HTR-8/SVneo (cell line): ENCODE results near the gene HPX.

Experiments
- DNase-seq: peaks from one replicate; pipeline ENCODE4 v3.0.0; 2011; ENCODE audit warnings: low spot score, mixed read lengths; ENCODE audit not compliant: insufficient read length
- FAIRE-seq: peaks from 2 replicates; lab custom pipeline; 2011; peaks lifted over from hg19 to GRCh38; lab: Jason Lieb, UNC

The HPX gene

GRCh38 chr11:6440906-6441358 lies at the start of gene HPX:
Gene HPX (minus strand): TSS chr11:6440987. CDS start chr11:6440963, 24 bp downstream.
- DNase-seq = no peak
- FAIRE-seq = no peak

DNA sequence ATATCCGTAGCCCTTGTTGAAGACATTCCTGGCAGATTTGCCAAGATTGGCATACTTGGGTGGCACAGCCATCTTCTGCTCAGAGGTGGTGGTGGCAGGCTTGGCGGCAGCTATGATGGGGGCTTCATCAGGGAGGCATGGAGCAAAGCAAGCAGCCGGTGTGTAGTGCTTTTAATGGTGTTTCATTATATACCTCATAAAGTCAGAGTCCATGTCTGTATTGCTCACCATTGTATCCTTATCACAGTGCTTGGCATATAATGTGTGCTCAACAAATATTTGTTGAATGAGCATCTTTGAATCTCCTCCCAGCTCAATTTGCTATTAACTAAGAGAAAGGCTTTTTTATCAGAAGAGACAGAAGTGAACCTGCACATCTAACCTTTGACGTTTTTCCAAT lies 48.5 kb upstream of the HPX start:
- DNase-seq = no peak
- FAIRE-seq = no peak

GRCh38 chr11:6488821-6489220 lies 48.0 kb upstream of the HPX start:
- DNase-seq (no peak), FAIRE-seq (no peak)

DNA sequence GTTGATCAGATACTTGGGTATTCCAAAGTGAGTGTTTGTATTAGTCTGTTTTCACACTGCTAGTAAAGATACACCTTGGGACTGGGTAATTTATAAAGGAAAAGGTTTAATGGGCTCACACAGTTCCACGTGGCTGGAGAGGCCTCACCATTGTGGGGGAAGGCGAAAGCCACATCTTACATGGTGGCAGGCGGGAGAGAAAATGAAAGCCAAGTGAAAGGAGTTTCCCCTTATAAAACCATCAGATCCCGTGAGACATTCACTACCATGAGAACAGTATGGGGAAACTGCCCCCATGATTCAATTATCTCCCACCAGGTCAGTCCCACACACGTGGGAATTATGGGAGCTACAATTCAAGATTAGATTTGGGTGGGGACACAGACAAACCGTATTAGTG lies 47.6 kb upstream of the HPX start:
- DNase-seq (no peak), FAIRE-seq (no peak)

DNA sequence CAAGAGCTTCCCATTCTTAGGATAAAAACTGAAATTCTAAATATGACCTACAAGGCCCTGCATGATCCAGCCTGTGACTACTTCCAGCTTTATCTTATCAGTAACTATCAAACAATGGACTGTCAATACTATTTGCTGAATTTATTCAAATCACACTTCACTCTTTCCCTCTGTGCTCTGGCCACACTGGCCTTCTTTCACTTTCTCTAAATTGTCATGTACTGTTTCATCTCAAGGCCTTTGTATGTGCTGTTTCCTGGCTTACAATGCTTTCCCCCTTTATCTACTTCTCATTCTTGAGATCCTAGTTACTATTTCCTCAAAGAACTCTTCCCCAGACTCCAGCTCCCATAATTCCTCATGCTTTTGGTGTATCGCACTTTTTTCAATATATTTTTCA lies 46.2 kb upstream of the HPX start:
- no peak for FAIRE-seq
- no peak for DNase-seq

DNA sequence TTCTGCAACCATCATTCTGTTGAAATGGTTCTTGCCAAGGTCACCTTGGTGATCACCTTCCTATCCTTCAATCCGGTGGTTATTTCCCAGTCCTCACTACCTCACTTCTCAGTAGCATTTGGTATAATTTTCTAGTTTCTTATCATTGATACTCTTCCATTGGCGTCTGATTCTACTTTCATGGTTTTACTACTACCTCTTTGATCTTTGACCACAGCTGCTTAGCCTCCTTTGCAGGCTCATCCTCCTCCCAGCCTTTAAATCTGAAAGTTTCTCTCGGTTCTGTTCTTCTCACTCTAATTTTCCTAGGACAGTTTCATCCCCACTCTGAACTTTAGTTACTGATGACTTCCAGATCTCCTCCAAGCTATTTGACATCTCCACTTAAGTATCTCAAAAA lies 45.5 kb upstream of the HPX start:
- FAIRE-seq (no peak), DNase-seq (no peak)

GRCh38 chr11:6485661-6486060 lies 44.9 kb upstream of the HPX start:
- DNase-seq = no peak
- FAIRE-seq = no peak

DNA sequence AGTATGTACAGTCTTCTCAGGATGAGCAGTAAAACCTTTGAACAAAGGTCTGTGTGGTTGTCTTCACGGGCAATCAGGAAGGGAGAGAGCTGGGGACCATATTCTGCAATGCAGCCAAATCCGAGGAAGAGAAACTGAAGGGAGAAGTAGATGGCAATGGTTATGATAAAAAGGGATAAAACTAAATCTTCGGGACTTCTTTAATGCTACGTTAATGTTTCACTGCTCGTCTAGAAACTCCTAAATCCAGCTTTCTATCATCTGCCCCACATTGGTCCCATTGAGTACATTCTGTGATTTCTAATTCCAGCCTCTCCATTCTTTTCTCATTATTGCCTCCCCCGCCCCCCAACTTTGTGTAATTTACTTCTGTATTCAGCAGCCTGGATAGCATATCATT lies 42.2 kb upstream of the HPX start:
- no peak for DNase-seq
- no peak for FAIRE-seq

- FAIRE-seq (no peak), DNase-seq (no peak)
Measured at GRCh38 chr11:6482441-6482840, 41.7 kb upstream of the HPX start.

DNA sequence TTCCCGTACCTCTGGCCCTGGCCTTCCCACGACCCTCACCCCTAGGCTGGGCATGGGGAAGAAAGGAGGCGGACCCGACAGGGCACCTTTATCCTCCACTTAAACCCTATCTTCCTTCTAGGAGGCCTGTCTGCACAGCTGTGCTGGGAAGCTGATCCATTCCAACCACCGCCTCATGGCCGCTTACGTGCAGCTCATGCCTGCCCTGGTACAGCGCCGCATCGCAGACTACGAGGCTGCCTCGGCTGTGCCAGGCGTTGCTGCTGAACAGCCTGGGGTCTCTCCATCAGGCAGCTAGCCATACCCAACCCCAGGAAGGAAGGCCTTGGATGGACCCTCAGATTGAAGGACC lies 41.1 kb upstream of the HPX start:
- FAIRE-seq = no peak
- DNase-seq = no peak

DNA sequence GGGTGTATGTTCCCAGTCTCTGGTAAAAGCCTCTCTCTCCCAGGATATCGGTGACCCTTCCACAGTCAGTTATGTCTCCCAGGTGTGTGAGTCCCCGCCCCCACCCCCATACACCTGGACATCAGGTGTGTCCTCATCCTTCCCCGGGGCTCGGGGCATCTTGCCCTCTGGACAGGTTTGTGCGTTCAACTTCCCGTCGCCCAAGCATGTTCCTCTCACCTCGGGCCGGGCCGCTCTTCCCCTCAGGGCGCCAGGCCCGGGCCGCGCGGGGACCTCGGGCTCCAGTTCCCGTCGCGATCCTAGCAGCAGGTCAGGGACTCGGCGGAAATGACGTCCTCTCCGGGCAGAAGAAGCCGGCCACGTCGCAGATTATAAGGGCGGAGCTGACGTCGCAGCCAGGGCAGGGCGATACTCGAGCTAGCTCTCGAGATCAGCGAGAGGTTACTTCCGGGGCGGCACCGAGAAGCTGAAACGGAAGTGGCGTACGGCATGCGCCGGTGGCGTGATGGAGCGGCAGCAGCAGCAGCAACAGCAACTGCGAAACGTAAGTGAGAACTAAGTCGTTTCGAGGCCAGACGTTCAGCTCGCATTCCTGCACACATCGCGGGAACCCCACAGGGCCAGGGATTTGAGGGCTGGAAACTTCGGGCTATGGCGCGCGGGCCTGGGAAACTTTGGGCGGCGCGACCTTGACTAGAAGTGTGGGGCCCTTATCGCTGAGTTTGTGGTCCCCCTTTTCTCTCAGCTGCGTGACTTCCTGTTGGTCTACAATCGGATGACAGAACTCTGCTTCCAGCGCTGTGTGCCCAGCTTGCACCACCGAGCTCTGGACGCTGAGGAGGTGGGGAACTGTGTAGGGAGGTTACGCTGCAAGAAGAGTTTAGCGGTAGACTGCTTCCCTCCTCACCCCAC lies 40.5 kb upstream of the HPX start, which contains the start of the genes ARFIP2 and TIMM10B:
Gene ARFIP2, minus strand, starts transcription at position 320 of the 912 bp plus-strand sequence. CDS start 910 bp downstream, outside the sequence.
Gene TIMM10B, plus strand, starts transcription at position 490 of the 912 bp plus-strand sequence. Its CDS starts 16 bp downstream, at position 506.
- FAIRE-seq (peak; percentile 99), DNase-seq (peak; percentile 99)

GRCh38 chr11:6480299-6480914 lies 39.6 kb upstream of the HPX start:
- DNase-seq = no peak
- FAIRE-seq = no peak

GRCh38 chr11:6476571-6476970 lies 35.8 kb upstream of the HPX start:
- FAIRE-seq = no peak

GRCh38 chr11:6475936-6476335 lies 35.1 kb upstream of the HPX start:
- no peak for FAIRE-seq
- no peak for DNase-seq

More at GRCh38 chr11:6476571-6476970, 35.8 kb upstream of the HPX start:
- DNase-seq = no peak

DNA sequence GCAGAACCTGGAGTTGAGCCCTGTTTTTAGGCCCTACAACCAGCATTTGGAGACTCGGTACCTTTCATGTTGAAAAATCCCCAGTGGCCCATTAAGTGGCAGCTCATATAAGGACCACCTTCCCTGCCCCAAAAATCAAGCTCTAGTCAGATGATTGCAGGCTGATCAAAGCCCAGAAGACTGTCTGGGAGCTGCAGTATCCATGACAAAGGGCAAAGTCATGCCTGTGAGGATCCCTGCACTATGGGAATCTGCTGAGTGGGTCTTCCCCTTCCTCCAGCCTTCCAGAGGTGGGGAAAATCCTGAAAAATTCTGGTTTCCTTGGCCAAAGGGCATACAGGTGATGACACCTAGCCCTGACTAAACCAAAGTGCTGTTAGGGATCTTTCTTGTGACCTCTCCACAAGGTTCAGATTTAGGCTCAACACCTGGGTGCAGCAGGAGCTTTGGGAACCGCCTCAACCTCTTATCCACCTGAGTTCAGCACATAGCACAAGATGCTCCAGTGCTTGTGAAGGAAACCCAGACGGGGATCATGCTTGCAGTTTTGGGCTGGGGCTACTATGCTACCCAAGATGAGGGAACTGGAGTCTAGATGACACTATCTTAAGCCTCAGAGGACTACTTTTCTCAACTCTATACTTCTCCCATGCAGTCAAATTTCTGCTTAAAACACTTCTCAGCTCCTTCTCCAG lies 34.2 kb upstream of the HPX start:
- FAIRE-seq (no peak), DNase-seq (no peak)

GRCh38 chr11:6474413-6474792 lies 33.6 kb upstream of the HPX start:
- no peak for FAIRE-seq
- DNase-seq = no peak

DNA sequence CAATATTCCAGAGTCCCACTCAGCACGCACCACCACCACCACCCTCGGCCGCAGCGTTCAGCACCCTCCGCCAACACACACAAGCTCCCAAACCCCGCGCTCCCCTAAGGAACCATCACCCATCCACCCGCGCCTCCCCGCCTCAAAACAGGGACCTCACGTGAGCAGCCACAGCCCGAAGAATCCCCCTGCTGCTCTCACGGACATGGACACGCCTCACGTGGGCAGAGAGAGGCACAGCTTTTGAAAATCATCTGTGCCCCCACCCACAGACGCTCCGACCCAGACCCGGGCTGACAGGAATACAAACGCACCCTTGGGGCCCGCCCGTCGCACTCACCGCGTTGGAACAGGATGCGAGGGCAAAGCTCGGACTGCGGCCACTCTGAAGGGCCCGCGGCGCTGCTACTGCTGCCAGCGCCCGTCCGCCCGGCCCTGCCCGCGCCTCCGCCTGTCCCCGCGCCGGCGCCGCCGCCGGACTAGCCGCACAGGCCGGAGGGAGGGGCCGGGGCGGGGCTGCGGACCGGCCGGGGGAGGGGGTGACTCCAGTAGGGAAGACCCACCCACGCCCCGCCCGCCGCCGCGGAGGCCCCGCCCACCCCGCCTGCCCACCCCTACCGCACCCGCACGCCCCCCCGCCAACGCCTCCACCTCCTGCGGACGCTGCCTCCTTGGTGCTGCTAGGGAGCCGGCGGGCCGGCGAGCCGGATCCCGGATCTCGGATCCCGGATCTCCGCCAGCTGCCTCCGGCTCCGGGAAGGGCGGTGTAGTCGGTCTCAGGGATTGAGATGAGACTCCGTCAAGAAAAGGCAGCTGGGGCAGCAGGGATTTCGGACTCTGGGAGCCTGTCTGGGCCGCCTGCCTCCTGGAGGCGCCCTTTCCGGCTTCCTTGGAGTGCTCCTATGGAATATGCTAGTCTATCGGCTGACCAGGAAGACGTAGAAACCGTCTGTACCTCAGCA lies 32.9 kb upstream of the HPX start, which contains the start of gene TRIM3:
Gene TRIM3, minus strand, starts transcription at position 491 of the 962 bp plus-strand sequence. CDS start 8,246 bp downstream, outside the sequence.
- DNase-seq = peak; percentile 90
- no peak for FAIRE-seq

- no peak for FAIRE-seq
- DNase-seq = no peak
Measured at GRCh38 chr11:6472934-6473333, 32.1 kb upstream of the HPX start.

- DNase-seq (no peak), FAIRE-seq (no peak)
Measured at GRCh38 chr11:6469599-6469998, 28.8 kb upstream of the HPX start.
